MM.1S (cell line): ENCODE measurements around the gene RPUSD1.

Source experiments
- CTCF ChIP-seq: fragments of 300-600 bp; sonication (generic); IDR thresholded peaks from 2 replicates; pipeline ENCODE4 v1.5.1; 2016; ENCODE audit warnings: antibody characterized with exemption, low read length, mixed read lengths
- EZH2phosphoT487 ChIP-seq: fragments of 300-600 bp; sonication (generic); IDR thresholded peaks from 2 replicates; pipeline ENCODE4 v1.6.1; 2018; ENCODE audit warnings: antibody characterized with exemption, low read length

- TF ChIP-seq CTCF (no peak), EZH2phosphoT487 (no peak)
Measured at GRCh38 chr16:803754-804080, 15.5 kb upstream of the RPUSD1 start.
